HUDEP-2 (cell line): Measurements from ENCODE around the gene RABEP1.
"Not testable (repeated sequence)": the region's sequence is repeated elsewhere in the genome, so short reads cannot be mapped to it uniquely, and the experiment has no call there.

ENCODE experiments used
- DNase-seq, 76 experiments: peaks; one replicate each; lab custom pipeline; 2025; ENCODE audit not compliant: unreplicated experiment in 76 of 76; lab: John Stamatoyannopoulos, UW

RABEP1 gene

GRCh38 chr17:5418858-5419355, 136.8 kb downstream of the RABEP1 start:
- peak in 11 of 76 experiments; percentile 10 to 51 (median 28) for DNase-seq

DNA sequence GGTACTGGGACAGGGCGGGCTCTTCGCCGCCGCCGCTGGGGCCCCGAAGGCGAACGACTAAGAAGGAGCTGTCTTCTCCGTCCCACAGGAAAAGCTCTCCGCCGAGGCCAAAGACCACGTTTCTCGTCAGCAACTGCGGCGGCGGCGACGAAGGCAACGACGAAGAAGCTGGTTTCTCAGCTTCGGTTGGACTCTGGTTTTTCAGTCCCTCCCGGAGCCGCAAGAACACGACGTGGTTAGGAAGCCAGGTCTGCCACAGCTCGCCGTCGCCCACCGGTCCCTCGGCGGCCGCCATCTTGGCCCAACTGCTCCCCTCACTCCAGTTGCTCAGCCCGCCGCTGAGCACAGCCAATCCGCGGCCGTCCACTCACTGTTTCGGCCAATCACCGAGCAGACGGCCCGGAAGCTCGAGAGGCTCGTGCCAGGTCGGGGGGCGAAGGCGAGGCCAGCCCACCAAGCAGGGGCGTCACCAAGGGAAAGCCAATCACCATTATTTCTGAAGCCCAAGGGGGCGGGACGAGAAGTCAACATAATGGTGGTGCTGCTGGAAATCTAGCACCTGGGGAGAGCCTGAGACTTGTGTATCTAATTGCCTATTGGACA, 137.4 kb downstream of the RABEP1 start, which contains the start of gene NUP88:
Gene NUP88 (minus strand): TSS at position 307 of the 603 bp plus-strand sequence. CDS start 12 bp downstream, at position 295.
- peak; percentile 35 to 97 (median 93) for DNase-seq

DNA sequence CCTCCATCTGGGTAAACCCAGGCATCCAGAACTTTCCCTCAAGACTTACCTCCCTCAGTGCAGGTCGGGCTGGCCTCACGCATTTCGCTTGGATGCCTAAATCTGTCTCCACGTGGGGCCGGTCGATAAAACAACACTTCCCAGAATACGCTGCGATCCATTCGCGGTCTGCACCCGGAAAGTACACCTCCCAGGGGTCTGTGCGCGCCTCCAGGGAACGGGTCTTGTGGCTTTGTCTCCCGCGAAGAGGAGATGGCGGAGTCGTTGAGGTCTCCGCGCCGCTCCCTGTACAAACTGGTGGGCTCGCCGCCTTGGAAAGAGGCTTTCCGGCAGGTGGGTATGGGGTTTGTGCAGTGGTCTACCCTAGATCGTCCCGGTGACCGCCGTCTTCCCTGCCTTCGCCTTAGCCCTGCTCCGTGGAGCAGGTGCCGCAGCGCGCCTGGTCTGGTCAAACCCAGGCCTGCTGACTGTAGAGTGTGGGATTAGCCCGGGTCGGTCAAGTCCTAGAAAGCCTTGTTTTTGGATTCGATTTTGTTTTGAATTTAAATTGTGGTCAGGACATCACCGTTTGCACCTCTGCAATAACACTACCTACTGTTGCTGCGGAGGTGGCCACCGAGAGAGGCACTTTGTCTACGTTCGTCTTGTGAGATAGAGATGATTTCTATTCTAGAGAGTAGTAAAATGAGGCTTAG, 138.0 kb downstream of the RABEP1 start, which contains the start of gene RPAIN:
Gene RPAIN (plus strand): TSS at position 224 of the 695 bp plus-strand sequence. CDS start 29 bp downstream, at position 253.
- peak in 73 of 76 experiments; percentile 25 to 94 (median 82) for DNase-seq

GRCh38 chr17:5422505-5422904, 140.4 kb downstream of the RABEP1 start:
- no peak for DNase-seq

GRCh38 chr17:5424909-5425308, 142.8 kb downstream of the RABEP1 start:
- no peak for DNase-seq

DNA sequence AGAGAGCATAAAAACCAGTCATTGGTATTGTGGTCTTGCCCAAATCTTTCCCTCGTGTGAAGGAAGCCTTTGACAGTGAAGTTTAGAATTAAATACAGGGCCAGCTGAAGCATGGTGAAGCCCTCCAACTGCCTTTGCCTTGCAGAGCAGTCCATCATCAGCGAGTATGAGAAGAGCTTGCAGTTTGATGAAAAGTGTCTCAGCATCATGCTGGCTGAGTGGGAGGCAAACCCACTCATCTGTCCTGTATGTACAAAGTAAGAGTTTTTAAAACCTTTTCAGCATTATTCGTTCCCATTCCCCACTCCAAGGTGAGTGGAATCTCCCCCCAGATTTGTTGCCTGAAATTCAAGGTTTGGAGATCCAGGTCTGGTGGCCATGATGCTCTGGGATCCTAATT, 143.7 kb downstream of the RABEP1 start:
- no peak for DNase-seq

DNA sequence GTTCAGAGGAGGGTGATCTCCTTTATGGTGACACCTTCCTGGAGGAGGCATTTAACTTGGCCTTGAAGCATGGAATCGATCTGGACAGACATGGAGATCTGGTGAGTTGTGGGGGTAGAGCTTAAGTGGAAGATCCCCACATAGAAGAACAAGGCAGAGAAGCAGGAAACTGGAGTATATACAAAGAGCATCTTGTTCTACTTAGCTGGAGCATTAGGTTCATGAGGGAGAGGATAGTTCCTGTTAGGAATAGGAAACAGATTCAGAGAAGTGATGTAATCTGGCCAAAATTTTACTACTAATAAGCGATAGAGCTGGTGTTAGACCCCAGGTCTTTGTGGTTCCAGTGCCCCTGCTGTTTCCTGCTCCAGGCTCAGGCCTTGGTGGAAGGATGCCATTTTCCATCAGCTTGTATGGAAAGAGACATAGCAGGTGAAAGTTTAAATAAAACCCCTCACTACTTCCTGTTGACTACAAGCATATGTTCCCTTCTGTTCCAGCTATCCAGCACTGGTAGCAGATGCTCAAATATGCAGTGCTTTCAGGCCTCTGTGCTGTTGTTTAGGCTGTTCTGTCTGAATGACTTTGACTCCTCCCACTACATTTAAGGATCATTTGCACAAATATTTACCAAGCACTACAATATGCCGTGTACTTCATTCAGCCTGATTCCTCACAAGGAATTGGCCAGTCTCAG, 147.3 kb downstream of the RABEP1 start:
- DNase-seq = no peak

GRCh38 chr17:5430413-5430999, 148.4 kb downstream of the RABEP1 start:
- no peak for DNase-seq

- not testable (repeated sequence) for DNase-seq
Observed at GRCh38 chr17:5431234-5431633, 149.2 kb downstream of the RABEP1 start.

GRCh38 chr17:5431949-5432556, 150.0 kb downstream of the RABEP1 start:
- no peak for DNase-seq

DNA sequence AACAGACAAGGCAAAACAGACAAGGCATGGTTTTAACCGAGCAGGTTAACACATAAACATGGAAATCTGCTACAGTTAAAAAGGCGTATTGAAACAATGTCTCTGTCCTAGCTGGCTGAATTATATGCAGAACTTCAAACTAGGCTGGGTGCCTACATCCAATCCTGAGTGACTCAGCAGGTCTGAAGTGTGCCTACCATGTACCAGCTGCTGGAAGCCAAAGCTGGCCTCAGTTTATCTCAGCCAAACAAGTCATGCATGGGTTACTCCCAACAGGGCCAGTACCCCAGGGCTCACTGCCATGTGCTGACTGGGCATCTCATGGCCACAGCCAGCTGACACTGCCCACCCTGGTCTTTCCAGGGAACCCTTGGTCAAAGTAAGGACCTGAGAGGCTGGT, 152.9 kb downstream of the RABEP1 start:
- peak in 8 of 76 experiments; percentile 8 to 29 (median 15) for DNase-seq
